HCT116 (cell line): ENCODE data around the gene ALDH1L2. TPM values are rescaled to one million over a fixed set of nuclear protein-coding genes. Genes with fewer than 3 reads are reported as not detected.

Experiments
- ATAC-seq: fragments of 200-7000 bp; cut with Tn5 transposase; 2 replicates; pipeline ENCODE4 v1.9.1; 2020; ENCODE audit warnings: mild to moderate bottlenecking, moderate library complexity
- BruUV-seq: library from RNA; stranded (reverse); fragments of 400-500 nt; replicated peaks from 2 replicates; lab custom pipeline; 2021; lab: Mats Ljungman, UMichigan
- CTCF ChIA-PET: fragments of 300-600 bp; sonication (Branson Sonifier 250); formaldehyde crosslinking; loops from one replicate; lab custom pipeline; 2021; ENCODE audit warnings: antibody characterized with exemption; lab: Charles Lee
- POLR2A ChIA-PET: fragments of 300-600, 350-600 bp; sonication (Branson Sonifier 250); formaldehyde crosslinking; loops from one replicate; lab custom pipeline; 2021; ENCODE audit warnings: antibody characterized with exemption; lab: Charles Lee
- RAD21 ChIA-PET, 2 experiments: fragments of 300-600 bp; sonication (Branson Sonifier 250); formaldehyde crosslinking; loops; one replicate each; lab custom pipeline; 2023; ENCODE audit warnings: low total read pairs in 2 of 2; ENCODE audit not compliant: uncharacterized antibody in 2 of 2, unreplicated experiment in 2 of 2, low non-redundant PET in 1 of 2; lab: Charles Lee
- DNase-seq: peaks from one replicate; pipeline ENCODE4 v3.0.0-alpha.2; 2010; ENCODE audit warnings: low read depth, low spot score
- H2AFZ ChIP-seq: fragments of 200-600 bp; shearing (Covaris generic), sonication (generic); 2 replicates; pipeline ENCODE4 v1.6.1; 2017; ENCODE audit warnings: low read depth, mixed run types, mixed read lengths, antibody characterized with exemption, low read length; ENCODE audit not compliant: poor library complexity, severe bottlenecking
- H3K27ac ChIP-seq: 2 replicates; pipeline ENCODE4 v1.5.1; 2012; ENCODE audit warnings: low read depth, low read length
- H3K27me3 ChIP-seq: fragments of 200-600 bp; sonication (generic); 2 replicates; pipeline ENCODE4 v1.6.1; 2016; ENCODE audit warnings: mixed run types, low read length, mixed read lengths; ENCODE audit not compliant: insufficient read depth
- H3K36me3 ChIP-seq, 2 experiments: fragments of 200-500 bp in 1 of 2; fragments of 200-600 bp in 1 of 2; sonication (Bioruptor generic) in 1 of 2; sonication (generic) in 1 of 2; 2 replicates each; pipeline versions ENCODE4 v1.5.1 to v1.6.1; 2014 to 2016; ENCODE audit warnings: low read length in 2 of 2, inconsistent platforms in 1 of 2, mixed read lengths in 1 of 2, mixed run types in 1 of 2; ENCODE audit not compliant: insufficient read depth in 2 of 2, control insufficient read depth in 1 of 2
- H3K4me1 ChIP-seq, 2 experiments: fragments of 200-600 bp in 1 of 2; sonication (generic) in 1 of 2; 2 replicates each; pipeline versions ENCODE4 v1.5.1 to v1.6.1; 2012 to 2017; ENCODE audit warnings: low read length in 2 of 2, inconsistent platforms in 1 of 2, mild to moderate bottlenecking in 1 of 2, mixed read lengths in 1 of 2, mixed run types in 1 of 2, moderate library complexity in 1 of 2; ENCODE audit not compliant: insufficient read depth in 2 of 2, control insufficient read depth in 1 of 2
- H3K4me2 ChIP-seq: fragments of 200-600 bp; sonication (generic); 2 replicates; pipeline ENCODE4 v1.6.1; 2017; ENCODE audit warnings: mixed run types, low read length, mixed read lengths
- H3K4me3 ChIP-seq, 2 experiments: fragments of 200-600 bp in 1 of 2; sonication (generic) in 1 of 2; replicated peaks in 1 of 2; 2 replicates each; pipeline ENCODE4 v1.5.1; 2011 to 2016; ENCODE audit warnings: low read length in 2 of 2, control low read depth in 1 of 2, low read depth in 1 of 2, mild to moderate bottlenecking in 1 of 2, mixed read lengths in 1 of 2, mixed run types in 1 of 2
- H3K79me2 ChIP-seq: fragments of 200-600 bp; sonication (generic); 2 replicates; pipeline ENCODE4 v1.6.1; 2017; ENCODE audit warnings: mild to moderate bottlenecking, mixed run types, low read length, moderate library complexity, mixed read lengths; ENCODE audit not compliant: insufficient read depth
- H3K9ac ChIP-seq: fragments of 200-600 bp; sonication (generic); 2 replicates; pipeline ENCODE4 v1.6.1; 2016; ENCODE audit warnings: low read length, mixed read lengths
- H3K9me2 ChIP-seq: fragments of 200-600 bp; sonication (generic), shearing (Covaris generic); 2 replicates; pipeline ENCODE4 v1.6.1; 2017; ENCODE audit warnings: mixed run types, mild to moderate bottlenecking, moderate library complexity; ENCODE audit not compliant: insufficient read depth
- H3K9me3 ChIP-seq, 2 experiments: fragments of 200-500 bp in 1 of 2; fragments of 200-600 bp in 1 of 2; sonication (Bioruptor generic) in 1 of 2; sonication (generic) in 1 of 2; 2 replicates each; pipeline ENCODE4 v1.6.1; 2014 to 2017; ENCODE audit warnings: low read length in 2 of 2, mixed read lengths in 2 of 2, inconsistent platforms in 1 of 2, low read depth in 1 of 2, mild to moderate bottlenecking in 1 of 2, mixed run types in 1 of 2, moderate library complexity in 1 of 2; ENCODE audit not compliant: control insufficient read depth in 1 of 2, insufficient read depth in 1 of 2
- H4K20me1 ChIP-seq: fragments of 200-600 bp; sonication (generic), shearing (Covaris generic); 2 replicates; pipeline ENCODE4 v1.6.1; 2017; ENCODE audit warnings: mixed run types, mild to moderate bottlenecking, moderate library complexity; ENCODE audit not compliant: insufficient read depth
- CBX3 ChIP-seq: IDR thresholded peaks from 2 replicates; pipeline ENCODE4 v1.6.1; 2012; ENCODE audit warnings: low read depth
- CEBPB ChIP-seq: IDR thresholded peaks from 2 replicates; pipeline ENCODE4 v1.6.1; 2012; ENCODE audit warnings: low read depth
- EGR1 ChIP-seq: IDR thresholded peaks from 2 replicates; pipeline ENCODE4 v1.6.1; 2012; ENCODE audit warnings: low read depth
- ELF1 ChIP-seq: IDR thresholded peaks from 2 replicates; pipeline ENCODE4 v1.6.1; 2012; ENCODE audit warnings: low read depth, borderline replicate concordance
- EZH2 ChIP-seq: fragments of 200-600 bp; sonication (generic); IDR thresholded peaks from 2 replicates; pipeline ENCODE4 v1.6.1; 2017; ENCODE audit warnings: antibody characterized with exemption, mixed run types
- JUND ChIP-seq: IDR thresholded peaks from 2 replicates; pipeline ENCODE4 v1.6.1; 2012
- POLR2A ChIP-seq: IDR thresholded peaks from 2 replicates; pipeline ENCODE4 v1.7.0; 2011; ENCODE audit warnings: borderline replicate concordance; ENCODE audit not compliant: insufficient read depth, insufficient read length; ENCODE audit errors: extremely low read depth
- RAD21 ChIP-seq: IDR thresholded peaks from 2 replicates; pipeline ENCODE4 v1.6.1; 2012; ENCODE audit warnings: low read depth, mild to moderate bottlenecking
- SIN3A ChIP-seq: IDR thresholded peaks from 2 replicates; pipeline ENCODE4 v1.6.1; 2012; ENCODE audit warnings: low read depth
- SP1 ChIP-seq: IDR thresholded peaks from 2 replicates; pipeline ENCODE4 v1.6.1; 2012; ENCODE audit warnings: low read depth
- TCF7L2 ChIP-seq: IDR thresholded peaks from 2 replicates; pipeline ENCODE4 v1.7.0; 2011; ENCODE audit warnings: borderline replicate concordance, inconsistent platforms; ENCODE audit not compliant: insufficient read depth, insufficient read length; ENCODE audit errors: extremely low read depth
- YY1 ChIP-seq: IDR thresholded peaks from 2 replicates; pipeline ENCODE4 v1.6.1; 2011; ENCODE audit warnings: low read length, low read depth, moderate library complexity, mild to moderate bottlenecking; ENCODE audit not compliant: insufficient replicate concordance; ENCODE audit errors: extremely low read depth
- ZFX ChIP-seq: fragments of 450-650 bp; IDR thresholded peaks from 2 replicates; pipeline ENCODE4 v1.6.1; 2017
- ZNF274 ChIP-seq: fragments of 200-500 bp; sonication (Bioruptor generic); IDR thresholded peaks from 2 replicates; pipeline ENCODE4 v1.6.1; 2014; ENCODE audit warnings: mild to moderate bottlenecking, low read depth, low read length, inconsistent platforms
- intact Hi-C: fragments of 100-400 bp; cut with micrococcal nuclease; formaldehyde crosslinking; loops from 2 replicates; pipeline ENCODE4 v1.10.0; 2022
- total RNA-seq: library from RNA; stranded (reverse); gene quantifications from one replicate; pipeline ENCODE4 v1.2.1, GENCODE V29; 2021; ENCODE audit not compliant: unreplicated experiment
- TF ChIP-seq, protein P1 (sequence below): IDR thresholded peaks from 2 replicates; pipeline ENCODE4 v1.6.1; 2011; ENCODE audit warnings: mild to moderate bottlenecking, low read length, moderate library complexity; ENCODE audit not compliant: insufficient replicate concordance; ENCODE audit errors: extremely low read depth
- TF ChIP-seq, protein P2 (sequence below), 3 experiments: fragments of 200-600 bp in 1 of 3; sonication (generic) in 1 of 3; IDR thresholded peaks in 2 of 3; conservative IDR thresholded peaks in 1 of 3; 2 replicates each; pipeline ENCODE4 v1.5.1; 2012 to 2017; ENCODE audit warnings: low read depth in 2 of 3, low read length in 2 of 3, antibody characterized with exemption in 1 of 3, borderline replicate concordance in 1 of 3, control low read depth in 1 of 3, mild to moderate bottlenecking in 1 of 3, mixed read lengths in 1 of 3, mixed run types in 1 of 3, moderate library complexity in 1 of 3; ENCODE audit not compliant: insufficient read depth in 1 of 3

The ALDH1L2 gene
- total RNA-seq, 1 experiment from 2014 or later: 1.5 TPM

DNA sequence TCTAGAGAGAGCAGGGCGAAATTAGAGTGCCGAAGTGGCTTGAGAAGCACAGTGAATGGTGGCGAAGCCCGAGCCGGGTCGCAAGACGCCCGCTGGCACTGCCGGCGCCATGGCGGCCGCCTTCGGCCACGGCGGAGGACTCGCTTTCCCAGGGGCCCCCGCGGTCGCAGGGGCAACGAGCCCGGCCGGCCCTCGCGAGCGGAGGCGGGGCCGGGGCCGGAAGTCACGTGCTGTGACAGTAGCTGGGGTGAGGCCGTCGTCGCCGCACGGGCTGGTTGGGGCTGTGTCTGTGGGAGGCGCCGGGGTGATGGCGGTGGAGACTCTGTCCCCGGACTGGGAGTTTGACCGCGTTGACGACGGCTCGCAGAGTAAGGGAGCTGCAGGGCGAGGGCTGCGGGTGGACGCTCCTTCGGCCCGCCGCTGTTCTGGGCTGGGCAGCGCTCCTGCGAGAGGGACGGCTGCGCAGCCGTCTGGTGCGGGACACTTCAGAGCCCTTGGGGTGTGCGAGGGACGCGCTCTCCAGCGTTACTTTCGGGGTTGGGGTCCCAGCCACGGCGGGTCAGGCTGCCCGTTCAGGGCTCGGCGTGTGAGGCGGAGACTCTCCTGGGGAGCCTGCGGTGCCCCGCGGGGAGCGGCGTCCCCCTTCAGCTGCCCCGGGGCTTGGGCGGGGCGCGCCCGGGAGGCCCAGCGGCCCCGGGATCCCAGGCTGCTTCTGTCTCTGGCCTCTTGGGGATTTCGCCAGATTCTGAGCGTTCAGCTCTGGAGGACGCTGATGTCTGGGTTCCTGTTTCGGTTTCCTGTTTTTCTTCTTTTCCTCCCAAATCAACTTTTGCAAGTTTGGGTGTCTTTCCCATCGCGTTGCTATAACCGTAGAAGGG is 23.5 kb upstream of the ALDH1L2 start, which contains the start of gene WASHC4 (continued):
- no peak for TF ChIP-seq EZH2
- TF ChIP-seq TCF7L2: peak; percentile 37
- peak; percentile 96 for TF ChIP-seq YY1

DNA sequence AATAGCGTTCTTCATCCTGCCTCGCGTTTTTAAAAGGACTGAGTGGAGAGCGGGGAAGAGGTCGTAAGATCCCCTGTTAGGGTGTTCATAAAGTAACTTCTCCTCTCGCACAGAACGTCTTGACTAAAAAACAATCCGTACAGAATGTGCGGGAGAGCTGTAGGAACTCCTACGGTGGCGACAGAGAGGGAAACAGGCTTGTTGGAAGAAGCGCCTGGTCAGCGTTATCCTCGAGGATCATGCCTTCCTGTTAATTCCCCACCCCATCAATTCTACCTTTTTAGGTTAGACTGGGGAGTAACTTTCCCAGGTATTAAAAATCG is 22.9 kb upstream of the ALDH1L2 start:
- no peaks in the 10 kb centered on the region for H3K9me2 ChIP-seq
- intact Hi-C loops: no loop called here
- TSS peak; percentile 85 for BruUV-seq
- peak overlapping the region; percentile 96 for H2AFZ ChIP-seq
- ChIA-PET RAD21 (no interaction called here), POLR2A (no interaction called here)
- H3K9ac ChIP-seq: peak overlapping the region; percentile 77
- no peaks in the 10 kb centered on the region for H3K9me3 ChIP-seq
- DNase-seq: peak; percentile 26
- H3K4me3 ChIP-seq: peak overlapping the region; percentile 87 to 88
- no peaks in the 10 kb centered on the region for H4K20me1 ChIP-seq
- peaks cover 3 to 27% of the 10 kb centered on the region in 2 experiments; a peak in 3 of 4 replicates for H3K4me1 ChIP-seq
- TF ChIP-seq ELF1: no peak
- TF ChIP-seq CBX3: no peak
- TF ChIP-seq, protein P1, sequence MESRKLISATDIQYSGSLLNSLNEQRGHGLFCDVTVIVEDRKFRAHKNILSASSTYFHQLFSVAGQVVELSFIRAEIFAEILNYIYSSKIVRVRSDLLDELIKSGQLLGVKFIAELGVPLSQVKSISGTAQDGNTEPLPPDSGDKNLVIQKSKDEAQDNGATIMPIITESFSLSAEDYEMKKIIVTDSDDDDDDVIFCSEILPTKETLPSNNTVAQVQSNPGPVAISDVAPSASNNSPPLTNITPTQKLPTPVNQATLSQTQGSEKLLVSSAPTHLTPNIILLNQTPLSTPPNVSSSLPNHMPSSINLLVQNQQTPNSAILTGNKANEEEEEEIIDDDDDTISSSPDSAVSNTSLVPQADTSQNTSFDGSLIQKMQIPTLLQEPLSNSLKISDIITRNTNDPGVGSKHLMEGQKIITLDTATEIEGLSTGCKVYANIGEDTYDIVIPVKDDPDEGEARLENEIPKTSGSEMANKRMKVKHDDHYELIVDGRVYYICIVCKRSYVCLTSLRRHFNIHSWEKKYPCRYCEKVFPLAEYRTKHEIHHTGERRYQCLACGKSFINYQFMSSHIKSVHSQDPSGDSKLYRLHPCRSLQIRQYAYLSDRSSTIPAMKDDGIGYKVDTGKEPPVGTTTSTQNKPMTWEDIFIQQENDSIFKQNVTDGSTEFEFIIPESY: no peak
- TF ChIP-seq ZFX: no peak
- no peak for TF ChIP-seq YY1
- no peak for TF ChIP-seq CEBPB
- TF ChIP-seq EZH2: no peak
- no peak for TF ChIP-seq TCF7L2
- TF ChIP-seq, protein P2, sequence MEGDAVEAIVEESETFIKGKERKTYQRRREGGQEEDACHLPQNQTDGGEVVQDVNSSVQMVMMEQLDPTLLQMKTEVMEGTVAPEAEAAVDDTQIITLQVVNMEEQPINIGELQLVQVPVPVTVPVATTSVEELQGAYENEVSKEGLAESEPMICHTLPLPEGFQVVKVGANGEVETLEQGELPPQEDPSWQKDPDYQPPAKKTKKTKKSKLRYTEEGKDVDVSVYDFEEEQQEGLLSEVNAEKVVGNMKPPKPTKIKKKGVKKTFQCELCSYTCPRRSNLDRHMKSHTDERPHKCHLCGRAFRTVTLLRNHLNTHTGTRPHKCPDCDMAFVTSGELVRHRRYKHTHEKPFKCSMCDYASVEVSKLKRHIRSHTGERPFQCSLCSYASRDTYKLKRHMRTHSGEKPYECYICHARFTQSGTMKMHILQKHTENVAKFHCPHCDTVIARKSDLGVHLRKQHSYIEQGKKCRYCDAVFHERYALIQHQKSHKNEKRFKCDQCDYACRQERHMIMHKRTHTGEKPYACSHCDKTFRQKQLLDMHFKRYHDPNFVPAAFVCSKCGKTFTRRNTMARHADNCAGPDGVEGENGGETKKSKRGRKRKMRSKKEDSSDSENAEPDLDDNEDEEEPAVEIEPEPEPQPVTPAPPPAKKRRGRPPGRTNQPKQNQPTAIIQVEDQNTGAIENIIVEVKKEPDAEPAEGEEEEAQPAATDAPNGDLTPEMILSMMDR (IDR thresholded peaks at IDR 0.05 in 2 of 3, conservative IDR thresholded peaks at IDR 0.05 in 1 of 3; ENCODE audit: borderline replicate concordance in 1 of 3, insufficient read depth in 1 of 3, low read depth in 2 of 3, low read length in 2 of 3): no peak
- TF ChIP-seq POLR2A: no peak
- TF ChIP-seq RAD21: no peak
- no peak for TF ChIP-seq EGR1
- TF ChIP-seq ZNF274: no peak
- no peak for TF ChIP-seq SIN3A
- no peak; the same call in 1 of the 2 replicates for TF ChIP-seq SP1
- no peak for TF ChIP-seq JUND
- TF ChIP-seq, all 23 proteins: peak for 0
- Histone ChIP-seq H3K27ac (peak overlapping the region; percentile 69), H3K36me3 (no peaks in the 10 kb centered on the region; a peak in 2 of 4 replicates), H3K4me2 (peak overlapping the region; percentile 92), H3K79me2 (peaks cover 44% of the 10 kb centered on the region), H3K27me3 (no peaks in the 10 kb centered on the region)
- CTCF ChIA-PET: no interaction called here
- peak; percentile 61 for ATAC-seq
